AG04449 (cell line): ENCODE data around the gene MECP2.

ENCODE experiments used
- CTCF ChIA-PET: fragments of 350-600 bp; formaldehyde crosslinking; extraction: SDS; loops from one replicate; lab custom pipeline; 2021; ENCODE audit warnings: antibody characterized with exemption; lab: Yijun Ruan, JAX
- POLR2A ChIA-PET: fragments of 400-600, 350-600 bp; formaldehyde crosslinking; extraction: SDS; loops from one replicate; lab custom pipeline; 2020; ENCODE audit warnings: antibody characterized with exemption, inconsistent platforms; lab: Yijun Ruan, JAX
- DNase-seq: peaks from one replicate; pipeline ENCODE4 v3.0.0-alpha.2; 2010; ENCODE audit warnings: low read depth, low spot score
- H3K4me3 ChIP-seq: 2 replicates; pipeline ENCODE4 v1.5.1; 2011; ENCODE audit warnings: low read depth, mild to moderate bottlenecking, control low read depth, low read length
- TF ChIP-seq, protein P1 (sequence below): IDR thresholded peaks from one replicate; pipeline ENCODE4 v1.5.1; 2011; ENCODE audit warnings: mild to moderate bottlenecking, moderate library complexity, low read length, control low read depth, inconsistent platforms; ENCODE audit not compliant: insufficient read depth; ENCODE audit errors: missing control alignments

The MECP2 gene

GRCh38 chrX:154011376-154012335 is 85.9 kb downstream of the MECP2 start:
- DNase-seq, result no peak
- ChIA-PET POLR2A (no interaction called here), CTCF (interaction anchor here (0.8 to 2.7 kb wide), 8 partner anchors 9 to 297 kb away, joined by 3 to 18 read pairs (median 4); no protein-coding TSS in a partner anchor)
- TF ChIP-seq, protein P1, sequence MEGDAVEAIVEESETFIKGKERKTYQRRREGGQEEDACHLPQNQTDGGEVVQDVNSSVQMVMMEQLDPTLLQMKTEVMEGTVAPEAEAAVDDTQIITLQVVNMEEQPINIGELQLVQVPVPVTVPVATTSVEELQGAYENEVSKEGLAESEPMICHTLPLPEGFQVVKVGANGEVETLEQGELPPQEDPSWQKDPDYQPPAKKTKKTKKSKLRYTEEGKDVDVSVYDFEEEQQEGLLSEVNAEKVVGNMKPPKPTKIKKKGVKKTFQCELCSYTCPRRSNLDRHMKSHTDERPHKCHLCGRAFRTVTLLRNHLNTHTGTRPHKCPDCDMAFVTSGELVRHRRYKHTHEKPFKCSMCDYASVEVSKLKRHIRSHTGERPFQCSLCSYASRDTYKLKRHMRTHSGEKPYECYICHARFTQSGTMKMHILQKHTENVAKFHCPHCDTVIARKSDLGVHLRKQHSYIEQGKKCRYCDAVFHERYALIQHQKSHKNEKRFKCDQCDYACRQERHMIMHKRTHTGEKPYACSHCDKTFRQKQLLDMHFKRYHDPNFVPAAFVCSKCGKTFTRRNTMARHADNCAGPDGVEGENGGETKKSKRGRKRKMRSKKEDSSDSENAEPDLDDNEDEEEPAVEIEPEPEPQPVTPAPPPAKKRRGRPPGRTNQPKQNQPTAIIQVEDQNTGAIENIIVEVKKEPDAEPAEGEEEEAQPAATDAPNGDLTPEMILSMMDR, result no peak
- H3K4me3 ChIP-seq, result no peak overlapping the region

GRCh38 chrX:154010330-154011087 is 87.0 kb downstream of the MECP2 start:
- CTCF ChIA-PET, result no interaction called here
- no peak overlapping the region for H3K4me3 ChIP-seq
- no peak for DNase-seq
- TF ChIP-seq, protein P1, result no peak
- POLR2A ChIA-PET, result interaction anchor here (0.9 kb wide), 1 partner anchor 11 kb away, joined by 4 read pairs; no protein-coding TSS in a partner anchor

GRCh38 chrX:154008521-154008920 is 89.0 kb downstream of the MECP2 start:
- ChIA-PET CTCF (no interaction called here), POLR2A (no interaction called here)
- H3K4me3 ChIP-seq, result no peak overlapping the region
- DNase-seq, result no peak
- TF ChIP-seq, protein P1, result no peak

DNA sequence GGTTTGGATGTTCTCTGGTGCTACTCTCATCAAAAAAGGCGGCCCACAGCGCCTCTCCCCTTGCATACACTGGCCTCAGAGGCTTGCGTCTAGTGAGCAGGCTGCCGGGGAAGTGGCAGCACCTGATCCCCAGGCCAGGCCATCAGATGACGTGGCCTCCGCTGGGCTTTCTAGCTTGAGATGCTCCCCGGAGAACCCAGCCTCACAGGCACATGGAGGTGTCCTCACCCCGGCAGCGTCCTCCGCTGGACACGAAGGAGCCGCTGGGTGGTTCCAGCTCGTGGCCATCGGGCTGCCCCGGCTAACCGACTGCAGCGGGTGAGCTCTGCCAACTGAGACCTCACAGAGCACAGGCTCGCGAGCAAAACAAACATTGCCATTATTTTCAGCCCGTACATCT is 90.6 kb downstream of the MECP2 start:
- ChIA-PET POLR2A (no interaction called here), CTCF (no interaction called here)
- DNase-seq, result no peak
- no peak overlapping the region for H3K4me3 ChIP-seq
- TF ChIP-seq, protein P1, result no peak

DNA sequence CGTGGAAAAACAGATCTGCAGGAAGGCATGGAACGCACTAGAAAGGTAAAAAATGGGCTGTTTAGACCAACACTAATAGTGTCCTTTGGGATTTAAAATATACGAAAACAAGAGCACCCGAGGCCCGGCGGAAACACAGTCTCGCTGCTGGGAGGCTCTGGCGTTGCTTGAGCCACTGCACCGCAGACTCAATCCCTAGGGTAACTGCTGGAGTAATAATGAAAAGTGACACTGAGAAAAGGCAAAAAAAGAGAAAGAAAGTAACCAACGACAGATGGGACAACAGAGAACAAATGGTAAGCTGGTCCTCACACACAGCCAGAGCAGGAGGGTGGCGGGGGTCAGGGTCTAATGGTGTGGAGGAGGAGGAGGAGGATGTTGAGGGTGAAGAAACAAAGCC is 93.2 kb downstream of the MECP2 start:
- POLR2A ChIA-PET, result no interaction called here

More for the DNA sequence above, 93.2 kb downstream of the MECP2 start:
- TF ChIP-seq, protein P1, result no peak
- no peak for DNase-seq
- no peak overlapping the region for H3K4me3 ChIP-seq
- CTCF ChIA-PET, result interaction anchor here (1.0 to 1.6 kb wide), 3 partner anchors 9 to 44 kb away, joined by 3 to 4 read pairs (median 4); no protein-coding TSS in a partner anchor
